NCI-H1417 treated with DMSO at 0.1 percent for 48 hours (cell line): ENCODE results near the gene KATNAL1.
A peak's percentile ranks its signal among the peaks of the same experiment; 100 is the strongest.

Experiments used
- DNase-seq: peaks from one replicate; lab custom pipeline; 2025; lab: John Stamatoyannopoulos, UW

Gene KATNAL1

GRCh38 chr13:30332456-30333143 lies 25.2 kb upstream of the KATNAL1 start:
- no peak for DNase-seq

- no peak for DNase-seq
Measured at GRCh38 chr13:30331331-30331771, 24.0 kb upstream of the KATNAL1 start.

GRCh38 chr13:30329009-30329585 lies 21.7 kb upstream of the KATNAL1 start:
- no peak for DNase-seq

- DNase-seq = no peak
Measured at GRCh38 chr13:30325668-30326067, 18.3 kb upstream of the KATNAL1 start.

- DNase-seq = no peak
Measured at GRCh38 chr13:30323524-30323923, 16.2 kb upstream of the KATNAL1 start.

- DNase-seq = no peak
Measured at GRCh38 chr13:30322428-30322827, 15.1 kb upstream of the KATNAL1 start.

- no peak for DNase-seq
Measured at GRCh38 chr13:30321256-30321655, 13.9 kb upstream of the KATNAL1 start.

GRCh38 chr13:30319655-30320054 lies 12.3 kb upstream of the KATNAL1 start:
- no peak for DNase-seq

GRCh38 chr13:30319130-30319529 lies 11.8 kb upstream of the KATNAL1 start:
- no peak for DNase-seq

GRCh38 chr13:30318026-30318425 lies 10.7 kb upstream of the KATNAL1 start:
- DNase-seq = no peak

- no peak for DNase-seq
Measured at GRCh38 chr13:30314562-30314961, 7.2 kb upstream of the KATNAL1 start.

- no peak for DNase-seq
Measured at GRCh38 chr13:30314069-30314468, 6.7 kb upstream of the KATNAL1 start.

- DNase-seq = no peak
Measured at GRCh38 chr13:30313311-30313710, 6.0 kb upstream of the KATNAL1 start.

- no peak for DNase-seq
Measured at GRCh38 chr13:30312904-30313303, 5.6 kb upstream of the KATNAL1 start.

- no peak for DNase-seq
Measured at GRCh38 chr13:30308548-30308947, 1.2 kb upstream of the KATNAL1 start.

GRCh38 chr13:30307971-30308290 lies 580 bp upstream of the KATNAL1 start:
- no peak for DNase-seq

- peak; percentile 41 for DNase-seq
Measured at GRCh38 chr13:30306762-30307193, 573 bp downstream of the KATNAL1 start.

- DNase-seq = no peak
Measured at GRCh38 chr13:30305456-30305970, 1.8 kb downstream of the KATNAL1 start.

GRCh38 chr13:30303269-30303668 lies 4.1 kb downstream of the KATNAL1 start:
- no peak for DNase-seq

GRCh38 chr13:30301827-30302226 lies 5.5 kb downstream of the KATNAL1 start:
- DNase-seq = no peak

- no peak for DNase-seq
Measured at GRCh38 chr13:30300596-30300995, 6.8 kb downstream of the KATNAL1 start.

- DNase-seq = no peak
Measured at GRCh38 chr13:30299786-30300185, 7.6 kb downstream of the KATNAL1 start.

- DNase-seq = no peak
Measured at GRCh38 chr13:30295116-30295515, 12.2 kb downstream of the KATNAL1 start.

- no peak for DNase-seq
Measured at GRCh38 chr13:30294004-30294403, 13.3 kb downstream of the KATNAL1 start.
